Small intestine (tissue), 7 donors: ENCODE measurements around the gene SPEF2. TPM values are rescaled to one million over a fixed set of nuclear protein-coding genes. Genes with fewer than 3 reads are reported as not detected.
"Not testable (repeated sequence)": the region's sequence is repeated elsewhere in the genome, so short reads cannot be mapped to it uniquely, and the experiment has no call there.

Source experiments
- DNase-seq, 2 donors: peaks; one replicate each; pipeline versions ENCODE4 v3.0.0 to v3.0.0-alpha.2; 2013
- FAIRE-seq: peaks from 2 replicates; lab custom pipeline; 2012; peaks lifted over from hg19 to GRCh38; lab: Jason Lieb, UNC
- H3K27ac ChIP-seq, 3 donors: one replicate each; pipeline ENCODE4 v1.5.1; 2013; ENCODE audit warnings: low read length in 2 of 3, mild to moderate bottlenecking in 2 of 3, control low read depth in 1 of 3, inconsistent platforms in 1 of 3, low read depth in 1 of 3, moderate library complexity in 1 of 3
- H3K27me3 ChIP-seq, 3 donors: one replicate each; pipeline ENCODE4 v1.6.1; 2013; ENCODE audit warnings: low read length in 3 of 3, inconsistent platforms in 1 of 3; ENCODE audit not compliant: control insufficient read depth in 3 of 3, insufficient read depth in 3 of 3
- H3K36me3 ChIP-seq, 3 donors: one replicate each; pipeline ENCODE4 v1.6.1; 2013; ENCODE audit warnings: low read length in 3 of 3, inconsistent platforms in 1 of 3, low read depth in 1 of 3, mild to moderate bottlenecking in 1 of 3, moderate library complexity in 1 of 3; ENCODE audit not compliant: control insufficient read depth in 3 of 3, insufficient read depth in 2 of 3
- H3K4me1 ChIP-seq, 3 donors: one replicate each; pipeline ENCODE4 v1.6.1; 2013; ENCODE audit warnings: low read length in 2 of 3, inconsistent platforms in 1 of 3, low read depth in 1 of 3, mild to moderate bottlenecking in 1 of 3, moderate library complexity in 1 of 3; ENCODE audit not compliant: control insufficient read depth in 3 of 3, insufficient read depth in 2 of 3
- H3K4me3 ChIP-seq, 3 donors: one replicate each; pipeline ENCODE4 v1.5.1; 2013; ENCODE audit warnings: low read length in 3 of 3, control low read depth in 1 of 3, inconsistent platforms in 1 of 3, low read depth in 1 of 3, mild to moderate bottlenecking in 1 of 3, moderate library complexity in 1 of 3
- H3K9me3 ChIP-seq, 2 donors: one replicate each; pipeline ENCODE4 v1.6.1; 2013; ENCODE audit warnings: low read depth in 1 of 2, low read length in 1 of 2; ENCODE audit not compliant: control insufficient read depth in 2 of 2, insufficient read depth in 1 of 2
- WGBS, 3 donors: extraction: QIAGEN DNeasy Blood & Tissue Kit; methylation state at CpG; one replicate each; pipeline ENCODE4 v1.1.7; 2013; 5-methylcytosine and 5-hydroxymethylcytosine counted together
- polyA plus RNA-seq, 4 donors: library from polyadenylated mRNA; stranded (reverse) in 3 of 4; unstranded in 1 of 4; fragments of 200-250 nt in 3 of 4; fragments of 120-200 nt in 1 of 4; gene quantifications; one replicate each; pipeline versions ENCODE4 v1.2.1 to v1.2.3, GENCODE V29; 2013
- donor health status: healthy with polysubstance abuse.
- donor health status: control.
- donor health status: control.
- donor health status: Bipolar disorder and iron deficiency.
- donor health status: healthy.

SPEF2 gene
- polyA plus RNA-seq, 4 donors, result under 0.01 to 13.5 (median 0.77) TPM

GRCh38 chr5:35854248-35854647, 236.6 kb downstream of the SPEF2 start:
- no peak for FAIRE-seq
- DNase-seq, result peak in 1 of 2 donors; percentile 73
- WGBS, 3 donors, result 65 to 95% (median 79%) methylated on average over 1 of the region's 1 CpG
- no peaks in the 10 kb centered on the region for H3K4me1 ChIP-seq
- no peak overlapping the region for H3K4me3 ChIP-seq
- no peaks in the 10 kb centered on the region for H3K9me3 ChIP-seq
- H3K27me3 ChIP-seq, result no peaks in the 10 kb centered on the region
- H3K27ac ChIP-seq, result peak overlapping the region in 2 of 3 donors; percentile 22 to 82
- no peaks in the 10 kb centered on the region for H3K36me3 ChIP-seq

- FAIRE-seq (no peak), DNase-seq (no peak)
- H3K27ac ChIP-seq, result peak overlapping the region in 1 of 3 donors; percentile 86
- H3K4me3 ChIP-seq, result no peak overlapping the region
- 76 to 97% (median 85%) methylated on average over 1 of the region's 1 CpG for WGBS, 3 donors
- peaks cover 0 to 2% (median 0%) of the 10 kb centered on the region in 3 donors for H3K36me3 ChIP-seq
- H3K4me1 ChIP-seq, result no peaks in the 10 kb centered on the region
- H3K27me3 ChIP-seq, result no peaks in the 10 kb centered on the region
- no peaks in the 10 kb centered on the region for H3K9me3 ChIP-seq
Measured at GRCh38 chr5:35855187-35855586, 237.5 kb downstream of the SPEF2 start.

GRCh38 chr5:35856186-35856764, 238.6 kb downstream of the SPEF2 start:
- not testable (repeated sequence) for H3K4me3 ChIP-seq, H3K36me3 ChIP-seq, DNase-seq, H3K9me3 ChIP-seq, H3K27me3 ChIP-seq, H3K4me1 ChIP-seq, FAIRE-seq
- WGBS, 3 donors, result 88 to 93% (median 88%) methylated on average over 5 of the region's 5 CpGs
- peak overlapping the region in 1 of 3 donors; percentile 89 for H3K27ac ChIP-seq

GRCh38 chr5:35856765-35857351, 239.2 kb downstream of the SPEF2 start, which contains the start of gene IL7R:
Gene IL7R (plus strand): TSS chr5:35856891. CDS start chr5:35856978, 87 bp downstream.
- peak within 1 kb of the TSS in 2 of 3 donors; percentile 25 to 48 for H3K4me3 ChIP-seq
- peak within 1 kb of the TSS in 1 of 3 donors; percentile 89 for H3K27ac ChIP-seq
- peaks cover 0 to 2% (median 0%) of the 10 kb centered on the region in 3 donors for H3K36me3 ChIP-seq
- H3K27me3 ChIP-seq, result no peaks in the 10 kb centered on the region
- 27 to 34% (median 28%) methylated on average over 1 of the region's 1 CpG for WGBS, 3 donors
- H3K9me3 ChIP-seq, result no peaks in the 10 kb centered on the region
- no peak for FAIRE-seq
- H3K4me1 ChIP-seq, result no peaks in the 10 kb centered on the region
- DNase-seq, result peak in 1 of 2 donors; percentile 55

GRCh38 chr5:35857606-35858205, 240.0 kb downstream of the SPEF2 start:
- peak overlapping the region in 1 of 3 donors; percentile 48 for H3K4me3 ChIP-seq
- FAIRE-seq, result no peak
- no peaks in the 10 kb centered on the region for H3K27me3 ChIP-seq
- WGBS, 3 donors, result 33 to 46% (median 36%) methylated on average over 2 of the region's 2 CpGs
- no peaks in the 10 kb centered on the region for H3K4me1 ChIP-seq
- no peaks in the 10 kb centered on the region for H3K9me3 ChIP-seq
- H3K36me3 ChIP-seq, result peaks cover 0 to 2% (median 0%) of the 10 kb centered on the region in 3 donors
- DNase-seq, result no peak
- peak overlapping the region in 1 of 3 donors; percentile 37 for H3K27ac ChIP-seq

GRCh38 chr5:35859101-35859661, 241.5 kb downstream of the SPEF2 start:
- H3K4me1 ChIP-seq, result no peaks in the 10 kb centered on the region
- H3K4me3 ChIP-seq, result peak overlapping the region in 2 of 3 donors; percentile 23 to 24
- H3K9me3 ChIP-seq, result no peaks in the 10 kb centered on the region
- peak overlapping the region in 1 of 3 donors; percentile 67 for H3K27ac ChIP-seq
- peaks cover 0 to 2% (median 0%) of the 10 kb centered on the region in 3 donors for H3K36me3 ChIP-seq
- FAIRE-seq, result no peak
- no peak for DNase-seq
- H3K27me3 ChIP-seq, result no peaks in the 10 kb centered on the region
- WGBS, 3 donors, result 49 to 72% (median 52%) methylated on average over 3 of the region's 3 CpGs

- no peaks in the 10 kb centered on the region for H3K27me3 ChIP-seq
- no peak for FAIRE-seq
- H3K36me3 ChIP-seq, result peaks cover 0 to 2% (median 0%) of the 10 kb centered on the region in 3 donors
- peak overlapping the region in 1 of 3 donors; percentile 72 for H3K27ac ChIP-seq
- no peak for DNase-seq
- peak overlapping the region in 1 of 3 donors; percentile 39 for H3K4me3 ChIP-seq
- 88 to 94% (median 88%) methylated on average over 1 of the region's 1 CpG for WGBS, 3 donors
- H3K4me1 ChIP-seq, result no peaks in the 10 kb centered on the region
- H3K9me3 ChIP-seq, result no peaks in the 10 kb centered on the region
Measured at GRCh38 chr5:35860686-35861085, 243.0 kb downstream of the SPEF2 start.

- Histone ChIP-seq H3K27me3 (no peaks in the 10 kb centered on the region), H3K9me3 (no peaks in the 10 kb centered on the region), H3K36me3 (peaks cover 0 to 2% (median 0%) of the 10 kb centered on the region in 3 donors), H3K4me1 (no peaks in the 10 kb centered on the region), H3K4me3 (peak overlapping the region in 1 of 3 donors; percentile 20), H3K27ac (no peak overlapping the region)
- FAIRE-seq (no peak), DNase-seq (no peak)
- WGBS, 3 donors, result 80 to 86% (median 83%) methylated on average over 1 of the region's 1 CpG
Measured at GRCh38 chr5:35861718-35862117, 244.1 kb downstream of the SPEF2 start.
